ENCODE results near the gene DNLZ.

GRCh38 chr9:136326061-136326760 is 37.3 kb downstream of the DNLZ start:
- TF ChIP-seq POLR2A (IDR thresholded peaks at IDR 0.05) (no peak), CTCF (IDR thresholded peaks at IDR 0.05) (no peak)
